GM21717 (cell line): ENCODE results near the gene SPRED2.

Experiments used
- ATAC-seq: cut with Tn5 transposase; IDR thresholded peaks from one replicate; pipeline ENCODE4 v1.9.1; 2021; ENCODE audit warnings: mild to moderate bottlenecking, moderate library complexity; ENCODE audit not compliant: unreplicated experiment

Gene SPRED2

GRCh38 chr2:65316072-65316471, 116.3 kb downstream of the SPRED2 start:
- no peak for ATAC-seq

DNA sequence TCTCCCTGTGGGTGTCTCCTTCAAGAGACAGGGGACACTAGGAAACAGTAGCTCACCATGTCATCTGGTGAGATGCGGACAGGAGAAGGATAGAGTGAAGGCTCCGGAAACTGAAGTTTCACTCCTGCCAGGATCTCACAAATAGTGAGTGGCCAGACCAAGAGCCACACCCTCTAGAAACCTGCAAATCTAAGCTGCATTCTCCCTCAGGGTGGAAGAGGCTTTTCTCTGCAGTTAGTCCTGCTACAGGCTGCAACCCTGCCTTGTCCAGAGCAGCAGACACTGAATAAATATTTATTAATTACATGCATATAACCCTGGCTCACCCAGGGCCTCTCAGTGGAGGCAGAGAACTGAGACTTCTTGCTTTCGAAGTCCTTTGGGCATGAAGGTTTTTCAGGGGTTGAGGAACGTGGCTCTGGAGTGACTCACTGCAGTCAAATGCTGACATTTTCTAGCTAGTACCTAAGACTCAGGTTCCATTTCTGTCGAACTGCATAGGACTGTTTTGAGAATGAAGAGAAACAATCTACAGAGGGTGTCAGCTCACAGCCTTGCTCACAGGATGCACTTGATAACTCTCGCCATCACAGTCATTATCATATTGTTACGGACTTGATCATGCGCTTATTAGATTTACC, 117.5 kb downstream of the SPRED2 start:
- no peak for ATAC-seq

DNA sequence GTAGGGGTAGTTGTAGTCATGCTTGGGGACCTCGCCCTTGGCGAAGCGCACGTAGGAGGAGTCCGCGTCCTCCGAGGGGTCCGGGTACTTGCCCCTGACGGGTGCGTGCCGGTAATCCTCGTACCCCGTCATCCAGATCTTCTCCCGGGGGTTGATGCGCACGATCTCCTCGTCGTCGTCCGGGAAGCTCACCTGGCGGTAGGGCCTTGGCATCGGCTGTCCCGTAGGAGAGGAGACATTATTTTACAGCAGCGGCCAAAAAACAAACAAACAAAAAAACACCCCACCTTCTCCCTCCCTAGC, 118.5 kb downstream of the SPRED2 start:
- ATAC-seq: no peak

DNA sequence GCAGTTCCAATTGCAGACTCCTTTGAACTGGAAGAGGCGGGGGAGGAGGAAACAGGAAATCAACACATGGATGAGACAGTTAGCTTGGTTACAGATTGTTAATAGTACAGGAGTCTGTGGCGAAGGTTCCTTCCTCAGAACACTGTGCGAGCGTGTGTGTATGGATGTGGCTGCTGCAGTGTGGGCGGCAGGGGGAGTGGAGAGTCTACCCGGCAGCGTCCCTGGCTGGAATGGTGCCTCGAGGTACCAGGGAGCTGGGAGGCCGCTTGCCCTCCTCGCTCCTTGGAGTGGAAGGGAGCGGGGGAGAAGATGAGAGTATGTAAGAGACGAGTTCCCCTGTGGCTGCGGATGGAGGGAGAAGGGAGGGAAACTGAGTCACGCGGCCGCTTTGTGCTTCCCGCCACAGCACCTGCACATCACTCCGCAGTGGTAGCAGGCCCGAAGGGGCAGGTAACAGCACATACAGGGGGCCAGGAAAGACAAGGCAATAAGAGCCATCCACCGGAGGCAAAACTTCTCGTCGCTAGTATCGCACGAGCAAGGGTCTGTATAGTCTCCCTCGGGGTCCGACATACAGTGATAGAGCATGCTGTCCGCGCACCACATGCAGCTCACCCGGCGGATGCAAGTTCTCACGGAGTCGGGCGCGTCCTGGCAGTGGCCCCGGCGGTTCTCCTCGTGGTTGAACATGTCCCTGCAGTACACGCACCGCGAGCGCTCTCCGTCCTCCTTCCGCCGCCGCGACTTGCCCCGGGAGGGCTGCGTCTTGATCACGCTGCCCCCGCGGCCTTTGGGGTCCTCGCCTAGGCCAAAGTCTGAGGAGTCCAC, 119.1 kb downstream of the SPRED2 start:
- ATAC-seq: no peak

- ATAC-seq: no peak
Measured at GRCh38 chr2:65311596-65311995, 120.8 kb downstream of the SPRED2 start.

DNA sequence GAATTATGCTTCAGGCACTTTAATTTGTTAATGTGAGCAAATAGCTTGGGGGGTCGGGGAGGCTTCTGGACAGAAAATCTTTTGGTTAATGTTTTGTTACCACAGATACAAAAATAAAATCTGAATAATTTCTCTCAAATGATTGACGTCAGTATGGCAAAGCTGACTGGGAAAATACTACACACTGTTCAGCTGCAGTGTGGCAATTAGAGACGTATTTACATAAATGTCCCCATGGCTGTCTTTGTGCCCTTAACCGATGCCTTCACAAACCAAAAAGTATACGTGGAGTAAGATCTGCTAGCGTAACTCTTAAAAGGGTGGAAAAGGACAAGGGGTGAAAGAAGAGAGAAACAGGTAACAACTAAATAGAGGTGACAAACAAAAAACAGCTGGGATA, 121.3 kb downstream of the SPRED2 start:
- no peak for ATAC-seq

DNA sequence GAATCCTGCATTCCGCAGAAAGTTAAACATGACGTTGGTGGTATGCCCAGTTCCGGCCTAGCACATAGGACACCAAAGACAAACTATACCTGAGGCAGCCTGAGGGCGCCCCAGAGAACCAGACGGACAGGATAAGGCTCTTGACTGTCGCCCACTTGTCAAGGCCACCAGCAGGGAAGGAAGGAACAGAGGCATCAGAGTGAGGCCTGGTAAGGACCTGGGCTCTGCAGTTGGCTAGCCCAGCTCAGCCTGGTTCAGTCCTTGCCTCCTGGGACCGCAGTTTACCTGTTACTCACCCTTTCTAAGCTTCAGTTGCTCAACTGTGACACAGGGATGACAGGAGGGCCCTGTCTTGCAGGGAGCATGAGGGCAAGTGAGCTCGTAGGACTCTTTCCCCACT, 122.7 kb downstream of the SPRED2 start:
- no peak for ATAC-seq

DNA sequence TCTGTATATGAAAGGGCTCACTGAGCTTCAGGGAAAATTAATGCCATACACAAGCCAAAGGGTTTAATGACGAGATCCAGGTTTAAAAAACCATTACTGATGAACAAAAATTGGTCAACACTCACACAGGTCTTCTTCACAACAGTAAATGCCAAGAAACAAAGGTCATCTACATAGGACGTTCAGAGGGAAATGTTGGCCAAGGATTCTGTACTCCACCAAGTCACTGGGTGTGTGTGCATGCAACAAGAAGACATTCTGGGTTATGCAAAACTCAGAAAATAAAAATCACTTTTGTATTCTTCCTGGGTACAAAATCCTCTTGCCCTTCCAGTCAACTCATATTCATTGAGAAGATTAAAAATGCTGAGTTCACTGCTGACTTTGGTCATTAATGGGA, 126.5 kb downstream of the SPRED2 start:
- no peak for ATAC-seq

DNA sequence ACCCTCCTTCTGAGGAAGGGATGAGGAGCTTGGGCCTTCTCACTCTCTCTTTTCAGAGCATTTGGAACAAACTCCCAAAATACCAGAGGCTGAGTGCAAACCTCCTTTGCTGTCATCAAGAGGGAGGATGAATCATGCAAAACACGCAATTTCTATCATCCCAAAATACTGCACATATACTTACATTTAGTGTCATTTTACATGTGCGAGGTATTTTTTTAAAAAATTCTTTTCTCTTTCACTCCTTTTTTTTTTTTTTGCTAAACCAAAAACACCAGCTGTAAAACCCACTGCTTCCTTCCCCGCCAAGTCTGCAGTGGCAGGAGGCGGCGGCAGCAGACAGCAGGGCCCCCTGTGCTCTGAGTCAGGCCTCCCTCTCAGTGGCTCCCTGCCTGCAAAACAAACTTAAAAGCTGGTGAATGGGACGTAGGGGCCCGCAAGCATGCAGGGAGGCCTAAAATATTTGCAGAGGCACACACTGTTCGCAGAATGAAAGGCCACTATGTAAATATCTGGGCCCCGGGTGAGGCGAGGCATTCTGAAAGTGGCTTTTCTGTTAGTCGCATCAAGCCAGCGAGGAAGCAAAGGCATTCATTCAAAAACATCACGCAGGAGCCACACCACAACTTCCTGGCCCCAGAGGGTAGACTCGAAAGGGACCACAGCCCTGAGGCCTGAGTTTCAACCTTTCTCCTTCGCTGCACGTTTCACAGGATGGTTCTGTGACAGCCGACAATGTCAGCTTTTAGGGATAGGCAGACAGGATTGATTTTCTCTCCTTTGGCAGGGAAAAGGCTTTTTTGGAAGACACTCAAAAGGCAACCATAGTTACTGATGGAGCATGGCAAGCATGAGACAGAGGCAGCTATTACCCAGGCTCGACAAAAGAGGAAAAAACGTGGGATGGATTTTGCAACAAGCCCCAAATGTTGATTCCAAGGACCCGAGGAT, 131.4 kb downstream of the SPRED2 start:
- peak; percentile 87 for ATAC-seq

DNA sequence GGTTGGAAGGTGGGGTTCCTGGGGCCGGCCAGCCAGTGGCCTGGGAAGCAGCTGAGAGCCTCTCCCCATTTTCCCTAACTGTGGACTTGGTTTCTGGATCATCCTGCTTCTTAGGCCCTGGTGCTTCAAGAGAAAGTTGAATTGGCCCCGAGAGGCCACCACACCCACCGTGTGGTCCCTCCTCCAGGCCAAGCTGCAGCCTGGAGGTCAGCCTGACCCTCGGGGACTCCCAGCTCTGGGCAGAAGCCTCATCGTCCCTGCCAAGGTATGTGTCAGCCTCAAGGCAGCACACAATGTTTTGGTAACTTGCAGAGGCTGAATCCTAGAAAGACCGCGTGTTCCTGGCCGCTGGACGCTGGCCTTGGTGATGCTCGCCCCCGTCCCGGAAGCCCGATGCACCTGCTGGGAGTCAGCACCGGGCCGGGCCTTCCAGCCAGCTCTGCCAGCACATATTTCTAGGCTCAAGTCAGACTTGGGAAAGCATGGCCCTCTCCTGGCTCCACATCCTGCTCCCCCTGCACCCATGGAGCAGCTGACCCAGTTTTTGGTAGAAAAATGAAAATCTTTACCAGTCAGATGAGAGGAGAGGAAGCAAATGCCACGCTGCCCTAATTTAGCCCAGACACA, 132.2 kb downstream of the SPRED2 start:
- no peak for ATAC-seq

GRCh38 chr2:65299246-65299645, 133.2 kb downstream of the SPRED2 start:
- no peak for ATAC-seq

- ATAC-seq: no peak
Measured at GRCh38 chr2:65298089-65298488, 134.3 kb downstream of the SPRED2 start.

- no peak for ATAC-seq
Measured at GRCh38 chr2:65297544-65297943, 134.9 kb downstream of the SPRED2 start.

DNA sequence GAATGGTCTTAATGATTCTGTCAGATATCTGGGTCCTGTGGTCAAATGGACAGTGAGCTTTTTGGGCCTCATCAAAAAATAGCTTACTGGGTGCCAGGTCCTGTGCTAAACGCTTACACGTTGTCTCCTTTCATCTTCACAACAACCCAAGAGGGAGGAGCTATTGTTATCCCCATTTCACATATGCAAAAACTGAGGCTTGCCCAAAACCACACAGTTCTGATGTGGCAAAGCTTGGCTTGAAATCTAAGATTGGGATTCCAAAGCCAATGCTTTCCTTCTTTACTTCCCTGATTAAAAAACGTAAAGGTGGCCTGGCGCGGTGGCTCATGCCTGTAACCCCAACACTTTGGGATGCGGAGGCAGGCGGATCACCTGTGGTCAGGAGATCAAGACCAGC, 135.4 kb downstream of the SPRED2 start:
- ATAC-seq: no peak

DNA sequence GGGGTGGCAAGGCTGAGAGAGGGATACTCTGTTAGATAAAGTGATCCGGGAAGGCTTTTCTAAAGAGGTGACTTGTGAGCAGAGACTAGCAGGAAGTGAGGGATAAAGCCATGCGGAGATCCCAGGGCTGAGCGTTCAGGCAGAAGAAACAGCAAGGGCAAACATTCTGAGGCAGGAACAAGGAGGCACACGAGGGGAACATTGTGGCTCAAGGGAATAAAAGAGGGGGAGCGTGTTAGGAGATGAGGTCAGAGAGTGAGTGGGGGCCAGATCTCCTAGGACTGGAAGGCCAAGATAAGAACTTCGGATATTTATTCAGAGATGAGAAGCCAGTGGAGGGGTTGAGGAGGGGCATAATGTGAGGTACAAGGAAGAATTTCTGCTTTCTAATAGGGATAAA, 137.7 kb downstream of the SPRED2 start:
- no peak for ATAC-seq

- ATAC-seq: no peak
Measured at GRCh38 chr2:65294136-65294535, 138.3 kb downstream of the SPRED2 start.

DNA sequence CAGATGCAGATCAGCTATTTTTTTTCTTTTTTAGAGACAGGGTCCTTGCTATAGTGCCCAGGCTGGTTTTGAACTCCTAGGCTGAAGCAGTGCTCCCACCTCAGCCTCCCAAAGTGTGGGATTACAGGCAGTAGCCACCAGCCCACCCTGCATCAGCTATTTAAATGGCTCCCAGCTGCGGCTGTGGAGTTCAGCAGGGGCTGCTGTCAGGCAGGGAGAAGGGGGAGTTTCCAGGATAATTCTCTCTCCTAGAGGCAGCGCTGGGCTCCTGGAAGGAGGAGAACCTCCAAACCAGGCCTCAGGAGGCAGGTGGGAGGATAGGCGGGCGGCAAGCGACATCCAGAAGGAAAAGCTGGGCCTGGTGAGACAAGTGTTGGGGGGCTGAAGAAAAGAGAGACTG, 139.0 kb downstream of the SPRED2 start:
- no peak for ATAC-seq

DNA sequence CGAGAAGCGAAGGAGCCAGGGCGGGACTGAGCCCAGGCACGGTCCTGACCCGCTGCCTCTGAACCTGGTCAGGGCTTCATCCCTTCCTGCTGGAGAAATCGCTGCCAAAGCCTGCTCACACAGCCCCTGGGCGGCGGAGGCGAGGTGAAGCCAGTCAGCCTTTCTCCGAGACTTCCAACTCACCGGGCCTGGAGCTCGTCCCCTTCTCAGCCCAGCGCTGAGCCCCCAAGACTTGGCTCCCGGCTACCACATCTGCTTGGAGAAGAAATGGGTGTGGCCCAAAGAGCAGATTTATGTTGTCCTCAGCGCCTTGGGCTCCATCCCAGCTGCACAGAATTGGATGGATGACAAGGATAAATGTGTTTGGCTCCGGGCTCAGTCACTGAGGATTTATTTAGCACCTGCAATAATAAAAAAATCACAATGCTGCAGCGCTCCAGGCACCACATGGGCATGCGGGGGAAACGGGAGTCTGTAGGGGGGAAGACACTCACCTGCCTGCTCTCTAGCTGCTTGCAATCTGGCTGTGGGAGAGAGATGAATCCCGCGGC, 139.9 kb downstream of the SPRED2 start:
- no peak for ATAC-seq

DNA sequence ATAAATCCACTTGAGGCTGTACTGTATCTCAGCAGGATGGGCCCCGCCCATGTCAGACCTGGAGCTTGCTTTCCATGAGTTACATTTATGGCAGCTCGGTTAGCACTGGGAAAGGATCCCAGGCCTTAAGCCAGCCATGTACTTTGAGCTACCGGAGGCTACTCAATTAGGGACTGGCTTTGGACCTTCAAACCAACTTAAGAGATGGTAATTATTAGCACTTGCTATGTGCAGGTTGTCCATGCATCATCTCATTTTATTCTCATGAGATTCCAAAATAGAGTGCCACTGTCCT, 140.3 kb downstream of the SPRED2 start:
- no peak for ATAC-seq

DNA sequence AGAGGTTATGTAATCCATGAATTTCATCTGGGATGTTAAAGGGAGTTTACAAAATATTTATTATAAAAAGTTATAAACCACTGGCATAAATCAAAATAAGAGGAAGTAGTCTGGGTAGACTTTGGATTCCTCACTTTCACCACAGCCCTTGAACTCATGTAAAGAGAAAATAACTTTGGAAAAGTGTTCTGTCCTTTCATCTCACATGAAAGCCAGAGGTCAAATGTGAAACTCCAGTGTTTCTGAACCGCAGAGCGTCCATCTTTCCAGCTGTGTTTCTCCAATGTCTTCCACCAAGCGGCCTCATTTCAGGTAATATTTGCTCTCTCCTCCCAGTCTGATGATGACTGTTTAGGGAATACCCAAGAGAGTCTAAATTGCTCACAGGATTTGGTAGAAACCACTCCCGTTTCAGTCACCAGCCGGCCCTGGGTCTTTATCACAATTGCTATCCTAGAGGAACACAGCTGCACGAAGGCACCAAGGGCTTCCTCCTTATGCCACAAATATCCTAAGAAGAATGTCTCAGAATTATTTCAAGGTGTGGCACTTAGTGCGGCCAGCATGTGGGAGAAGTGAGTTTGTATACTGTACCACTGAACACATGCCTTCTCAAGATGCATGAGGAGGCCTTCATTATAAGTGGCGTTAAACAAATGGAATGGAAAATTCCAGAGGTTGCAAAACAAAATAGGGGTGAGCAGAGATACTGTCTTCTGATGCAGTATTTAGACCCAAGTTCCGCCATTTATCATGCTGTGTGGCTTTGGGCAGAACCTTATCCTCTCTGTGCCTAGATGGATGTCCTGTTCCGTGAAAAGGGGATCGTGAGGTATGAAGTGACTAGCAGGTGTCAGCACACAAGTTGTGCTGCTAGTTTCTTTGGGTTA, 140.9 kb downstream of the SPRED2 start:
- ATAC-seq: no peak
